Stimulated activated CD8-positive, alpha-beta memory T cell treated with anti-CD3 and anti-CD28 coated beads, Interleukin-12 subunit alpha, Interleukin-12 subunit beta, amount 100 ng/mL, for 1 hour (primary cell): ENCODE results near the gene ITPK1.
"Not testable (repeated sequence)": the region's sequence is repeated elsewhere in the genome, so short reads cannot be mapped to it uniquely, and the experiment has no call there.

Experiments used
- DNase-seq: peaks from one replicate; pipeline ENCODE4 v3.0.0-alpha.2; 2020; ENCODE audit warnings: low read depth

The ITPK1 gene

GRCh38 chr14:93128725-93129459, 13.2 kb upstream of the ITPK1 start:
- no peak for DNase-seq

- DNase-seq: no peak
These were observed 10.4 kb upstream of the ITPK1 start for GRCh38 chr14:93126111-93126510.

GRCh38 chr14:93122826-93123225, 7.1 kb upstream of the ITPK1 start:
- no peak for DNase-seq

- no peak for DNase-seq
These were observed 5.5 kb upstream of the ITPK1 start for GRCh38 chr14:93121030-93121834.

- no peak for DNase-seq
These were observed 4.8 kb upstream of the ITPK1 start for GRCh38 chr14:93120517-93120916.

- no peak for DNase-seq
These were observed 1.0 kb upstream of the ITPK1 start for GRCh38 chr14:93116676-93117200.

DNA sequence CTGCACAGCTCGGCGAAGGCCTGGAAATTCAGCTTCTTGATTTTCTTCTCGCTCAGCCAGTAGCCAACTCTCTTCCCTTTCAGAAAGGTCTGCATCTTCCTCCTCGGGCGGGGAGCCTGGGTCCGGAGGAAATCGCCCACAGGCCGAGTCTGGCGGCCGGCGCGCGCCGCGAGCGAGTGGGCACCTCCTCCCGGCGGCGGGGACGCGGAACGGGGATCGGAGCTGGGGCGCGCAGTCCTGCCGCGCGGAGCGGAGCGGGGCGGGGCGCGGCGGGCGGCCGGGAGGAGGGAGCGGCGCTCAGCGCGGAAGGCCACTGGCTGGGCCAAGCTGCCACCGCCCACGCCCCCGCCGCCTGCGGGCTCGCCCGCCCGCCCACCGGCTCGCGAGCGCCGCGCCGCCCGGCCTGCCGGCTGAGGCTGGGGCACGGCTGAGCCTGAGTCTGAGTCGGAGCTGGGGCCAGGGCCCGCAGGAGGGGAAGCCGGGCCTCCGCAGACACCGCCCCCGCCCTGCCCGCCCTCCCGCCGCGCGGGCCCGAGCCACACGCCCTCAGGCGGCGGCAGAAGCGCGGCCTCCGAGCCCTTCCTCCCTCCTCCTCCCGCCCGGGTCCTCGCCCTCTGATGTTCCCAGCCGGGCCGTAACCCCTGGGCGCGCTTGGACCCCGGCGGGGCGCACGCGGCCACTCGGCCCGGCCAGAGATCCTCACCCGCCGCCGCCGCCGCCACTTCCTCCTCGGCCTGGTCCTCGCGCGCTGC, 480 bp downstream of the ITPK1 start:
- DNase-seq: peak; percentile 72

GRCh38 chr14:93114713-93115068, 1.0 kb downstream of the ITPK1 start:
- DNase-seq: no peak

DNA sequence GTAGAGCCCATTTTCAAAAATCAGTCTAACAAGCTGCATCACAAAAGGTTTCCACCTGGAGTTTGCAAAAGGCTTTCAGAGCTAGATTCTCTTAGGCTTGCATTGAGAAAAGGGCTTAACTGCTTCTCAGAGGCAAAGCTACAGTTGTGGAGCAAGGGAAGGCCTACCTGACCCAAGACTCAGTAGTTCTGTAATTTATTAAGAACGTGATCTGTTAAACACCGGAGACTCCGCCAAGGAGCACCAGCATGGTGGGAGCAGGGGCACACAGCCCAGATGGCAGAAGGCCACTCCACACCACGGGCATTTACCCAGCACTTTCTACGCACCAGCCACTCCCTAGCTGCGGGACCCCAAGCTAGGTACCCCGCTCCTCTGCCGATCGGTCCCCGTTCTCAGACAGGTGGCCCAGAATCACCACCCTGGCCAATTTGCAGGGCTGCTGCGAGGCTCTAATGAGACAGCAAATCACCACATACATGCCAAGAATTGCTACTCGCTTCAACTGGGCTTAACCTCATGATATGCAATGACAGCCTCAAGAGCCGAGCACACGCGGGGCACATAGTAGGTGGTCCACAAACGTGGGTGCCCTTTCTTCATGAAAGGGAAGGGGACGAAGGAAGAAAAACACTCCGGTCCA, 1.5 kb downstream of the ITPK1 start:
- no peak for DNase-seq

- no peak for DNase-seq
These were observed 2.1 kb downstream of the ITPK1 start for GRCh38 chr14:93113678-93114067.

DNA sequence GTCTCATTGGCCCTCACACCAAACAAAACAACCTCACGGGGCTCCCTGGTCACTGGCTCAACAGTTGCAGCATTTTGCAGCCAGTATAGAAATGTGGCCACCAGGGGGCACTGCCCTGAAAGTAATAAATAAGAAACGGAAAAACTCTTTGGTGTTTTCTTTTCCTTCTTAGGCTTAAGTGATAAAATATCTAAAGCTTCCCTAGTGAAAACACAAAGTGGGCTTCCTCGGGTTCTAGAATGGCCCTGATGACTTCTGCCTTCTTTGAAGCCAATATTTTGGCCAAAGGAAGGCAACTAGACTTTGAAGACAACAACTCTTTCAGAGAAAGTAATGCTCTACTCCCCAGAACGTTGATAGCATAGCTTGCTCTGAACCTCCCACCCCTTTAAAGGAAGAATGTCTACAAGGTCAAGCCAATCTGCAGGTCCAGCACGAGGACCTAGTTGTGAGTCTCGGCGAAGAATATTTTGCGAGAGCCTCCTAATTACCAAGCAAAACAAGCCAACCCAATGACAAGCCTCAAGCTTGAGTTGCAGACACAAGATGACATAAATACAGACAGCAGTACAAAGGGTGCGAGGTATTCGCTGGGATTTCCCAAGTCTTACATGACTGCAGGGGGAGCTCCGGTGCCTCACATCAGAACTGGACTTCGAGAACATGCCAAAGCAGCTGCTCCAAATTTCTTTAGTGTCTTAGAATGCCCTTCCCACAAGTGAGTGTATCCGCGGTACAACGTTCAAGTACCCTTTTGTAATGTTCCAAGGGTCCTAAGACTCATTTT, 2.6 kb downstream of the ITPK1 start:
- DNase-seq: peak; percentile 76

GRCh38 chr14:93111541-93111940, 4.2 kb downstream of the ITPK1 start:
- not testable (repeated sequence) for DNase-seq

DNA sequence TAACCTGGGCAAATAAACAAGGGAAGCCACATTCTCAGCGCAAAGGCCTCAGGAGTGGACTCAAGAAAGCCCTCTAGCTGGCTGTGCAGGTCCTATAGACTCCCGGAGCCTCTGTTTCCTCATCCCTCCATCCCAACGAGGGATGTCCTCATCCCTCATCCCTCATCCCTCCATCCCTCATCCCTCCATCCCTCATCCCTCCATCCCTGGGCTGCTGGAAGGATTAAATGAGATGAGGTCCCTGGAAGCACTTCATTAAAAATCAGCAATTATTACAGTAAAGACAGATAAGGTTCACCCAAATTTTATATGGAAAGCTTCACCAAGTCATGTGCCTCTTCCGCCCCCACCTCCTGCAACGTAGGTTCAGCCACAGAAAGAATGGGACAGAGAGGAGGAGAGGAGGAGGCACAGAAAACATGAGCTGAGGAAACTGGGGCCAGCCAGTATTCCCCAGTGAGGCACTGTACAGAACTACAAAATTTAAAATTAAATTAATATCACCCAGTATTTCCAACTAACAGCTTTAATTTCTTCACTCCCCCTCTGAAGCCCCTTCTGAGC, 4.8 kb downstream of the ITPK1 start:
- DNase-seq: no peak

DNA sequence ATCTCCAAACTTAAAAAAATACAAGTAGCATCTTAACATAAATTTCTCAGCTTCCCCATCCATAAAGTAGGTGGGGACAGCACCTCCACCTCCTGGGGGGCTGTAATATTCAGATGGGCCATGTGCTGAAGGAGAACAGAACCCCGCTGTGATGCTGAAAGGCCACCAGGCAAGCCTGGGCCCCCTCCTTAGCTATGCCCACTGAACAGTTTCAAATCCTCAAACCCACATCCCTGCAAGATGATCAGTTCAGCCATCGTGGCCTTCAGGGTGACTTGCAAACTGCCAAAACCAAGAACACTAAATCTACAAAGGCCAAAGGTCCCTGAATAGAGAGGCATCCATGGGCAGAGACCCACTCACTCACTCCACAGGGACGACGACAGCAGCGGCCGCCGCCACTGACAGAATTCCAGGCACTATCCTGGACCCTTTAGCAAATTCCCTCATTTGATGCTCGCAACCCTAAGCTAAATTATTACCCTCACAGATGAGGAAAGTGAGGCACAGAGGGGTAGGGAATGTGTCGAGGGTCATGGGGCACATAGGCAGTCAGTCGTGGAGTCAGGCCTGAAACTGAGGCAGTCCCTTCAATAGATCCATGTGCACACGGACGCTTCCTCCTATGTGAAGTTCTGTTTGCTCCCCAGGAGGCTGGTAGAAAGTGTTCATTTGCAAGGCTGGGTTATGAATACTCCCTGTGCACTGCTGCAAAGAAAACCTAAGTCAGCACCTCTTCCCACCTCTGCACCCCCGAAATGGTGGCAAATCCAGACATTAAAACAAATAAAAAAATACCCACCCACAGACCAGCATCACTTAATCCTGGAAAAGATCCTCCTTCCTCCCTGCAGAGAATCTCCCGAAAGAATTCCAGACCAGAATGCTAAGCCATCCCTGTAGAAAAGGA, 5.9 kb downstream of the ITPK1 start:
- no peak for DNase-seq

DNA sequence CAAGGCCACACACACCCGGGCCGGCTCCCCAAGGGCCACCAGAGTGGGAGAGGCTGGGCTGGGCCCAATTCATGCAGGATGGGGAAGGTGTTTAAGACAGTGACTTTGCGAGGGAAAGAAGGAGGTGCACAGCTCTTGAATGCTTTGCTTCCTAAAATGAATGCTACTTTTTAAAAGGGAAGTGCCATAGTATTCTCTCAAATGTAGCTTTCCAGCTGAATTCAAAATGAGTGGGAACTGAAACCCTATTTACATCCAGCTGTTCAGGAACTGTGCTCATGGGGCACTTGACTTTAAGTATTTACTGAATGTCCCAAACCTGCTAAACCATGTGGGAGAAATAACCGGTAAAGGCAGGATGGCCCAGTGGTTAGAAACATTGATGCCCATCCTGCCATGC, 7.6 kb downstream of the ITPK1 start:
- no peak for DNase-seq

DNA sequence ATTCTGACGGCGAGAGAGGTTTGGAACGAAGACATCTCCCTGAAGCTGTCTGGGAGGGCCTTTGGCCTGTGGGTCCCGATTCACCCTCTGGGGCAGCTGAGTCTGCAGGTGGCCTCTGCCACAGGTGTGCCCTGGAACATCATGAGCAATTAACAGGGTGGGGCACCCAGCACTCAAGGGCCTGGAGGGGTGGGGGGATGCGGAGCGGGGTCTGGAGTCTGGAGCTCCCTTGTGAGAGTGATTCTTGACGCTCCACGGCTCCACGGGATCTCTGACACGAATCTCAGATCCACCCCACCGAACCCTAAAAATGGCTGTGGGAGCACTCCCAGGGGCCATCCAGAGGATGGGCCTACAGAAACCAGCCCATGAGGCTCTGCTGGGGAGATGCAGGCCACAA, 8.3 kb downstream of the ITPK1 start:
- no peak for DNase-seq

- no peak for DNase-seq
These were observed 9.1 kb downstream of the ITPK1 start for GRCh38 chr14:93106541-93107156.

DNA sequence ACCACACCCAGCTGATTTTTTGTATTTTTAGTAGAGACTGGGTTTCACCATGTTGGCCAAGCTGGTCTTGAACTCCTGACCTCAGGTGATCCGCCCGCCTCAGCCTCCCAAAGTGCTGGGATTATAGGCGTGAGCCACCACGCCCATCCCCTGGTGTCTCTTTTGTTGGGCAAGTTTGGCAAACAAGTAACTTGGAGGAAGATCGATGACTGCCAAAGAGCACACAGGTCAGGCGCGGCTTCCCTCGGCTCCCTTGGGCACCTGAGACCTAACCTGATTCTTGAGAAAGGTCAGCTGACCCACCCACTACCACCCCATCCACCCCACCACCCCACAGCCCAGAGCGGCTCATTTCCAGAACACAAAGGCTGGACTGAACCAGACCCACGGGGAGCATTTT, 9.9 kb downstream of the ITPK1 start:
- DNase-seq: not testable (repeated sequence)

- no peak for DNase-seq
These were observed 10.4 kb downstream of the ITPK1 start for GRCh38 chr14:93105362-93105761.
